Heart left ventricle (tissue), 16 donors: ENCODE results near the gene AFF1. TPM values are rescaled to one million over a fixed set of nuclear protein-coding genes. Genes with fewer than 3 reads are reported as not detected.

Experiments
- ATAC-seq, 4 donors: fragments of 200-7000 bp; cut with Tn5 transposase; one replicate each; pipeline ENCODE4 v1.9.1; 2020 to 2022; ENCODE audit warnings: moderate library complexity in 4 of 4, mild to moderate bottlenecking in 3 of 4, moderate number of reproducible peaks in 1 of 4
- DNase-seq, 5 donors: peaks; one replicate each; pipeline ENCODE4 v3.0.0-alpha.2; 2020
- H3K27ac ChIP-seq, 12 donors: fragments of 200-600 bp; sonication (generic) in 4 of 12; one replicate each; pipeline versions ENCODE4 v1.5.0 to v1.8.0; 2016 to 2022; ENCODE audit warnings: mild to moderate bottlenecking in 2 of 12
- H3K27me3 ChIP-seq, 9 donors: fragments of 200-600 bp; sonication (generic) in 2 of 9; one replicate each; pipeline versions ENCODE4 v1.5.1 to v1.8.0; 2016 to 2022; ENCODE audit warnings: mild to moderate bottlenecking in 3 of 9
- H3K36me3 ChIP-seq, 9 donors: fragments of 200-600 bp; sonication (generic) in 2 of 9; one replicate each; pipeline versions ENCODE4 v1.5.0 to v1.8.0; 2018 to 2022; ENCODE audit warnings: mild to moderate bottlenecking in 2 of 9
- H3K4me1 ChIP-seq, 12 donors: fragments of 200-600 bp; sonication (generic) in 4 of 12; one replicate each; pipeline versions ENCODE4 v1.5.0 to v1.8.0; 2016 to 2022; ENCODE audit warnings: mild to moderate bottlenecking in 3 of 12
- H3K4me3 ChIP-seq, 12 donors: fragments of 200-600 bp; sonication (generic) in 4 of 12; one replicate each; pipeline versions ENCODE4 v1.5.0 to v1.8.0; 2017 to 2022; ENCODE audit warnings: mild to moderate bottlenecking in 9 of 12, moderate library complexity in 4 of 12
- H3K9me3 ChIP-seq, 12 donors: fragments of 200-600 bp; sonication (generic) in 4 of 12; one replicate each; pipeline versions ENCODE4 v1.5.0 to v1.8.0; 2016 to 2022; ENCODE audit warnings: mild to moderate bottlenecking in 1 of 12
- POLR2A ChIP-seq, 2 donors: fragments of 450-650 bp; IDR thresholded peaks; one replicate each; pipeline ENCODE4 v1.6.1; 2017; ENCODE audit warnings: antibody characterized with exemption in 2 of 2, mild to moderate bottlenecking in 2 of 2, moderate library complexity in 2 of 2
- WGBS, 4 donors: extraction: QIAGEN DNeasy Blood & Tissue Kit in 2 of 4; methylation state at CpG; one replicate each; pipeline versions ENCODE4 v1.1.5 to v1.1.7; 2013 to 2018; 5-methylcytosine and 5-hydroxymethylcytosine counted together
- intact Hi-C, 10 donors: fragments of 100-400 bp; cut with DNase I; formaldehyde crosslinking; loops; one replicate each; pipeline versions ENCODE4 v1.11.1 to v1.14.2; 2022
- polyA plus RNA-seq, 2 donors: library from polyadenylated mRNA; stranded (reverse); fragments of 200-250 nt; gene quantifications; one replicate each; pipeline ENCODE4 v1.2.3, GENCODE V29; 2013
- total RNA-seq, 9 donors: library from RNA; depleted of rRNA in 2 of 9; stranded (reverse); fragments of >200 nt in 2 of 9; fragmentation: NEBNext Ultra II Directional in 3 of 9; extraction: Animal tissue kit (Norgen Biotek cat#: 25700) in 3 of 9; gene quantifications; one replicate each; pipeline versions ENCODE4 v1.1.0 to v1.2.4, GENCODE V29; 2016 to 2023
- TF ChIP-seq, protein P1 (sequence below), 12 donors: fragments of 200-600 bp; sonication (generic) in 4 of 12; IDR thresholded peaks; one replicate each; pipeline versions ENCODE4 v1.5.0 to v1.8.0; 2018 to 2022; ENCODE audit warnings: antibody characterized with exemption in 12 of 12, mild to moderate bottlenecking in 5 of 12
- donor health status: ischemic (EF 13 %, LVEDD 7.1; RV severe dilation, severe dysfunction).
- donor health status: healthy with polysubstance abuse.
- donor health status: DM: no; HTN: yes; CAD: no.
- donor health status: DM: no; HTN: no; CAD: no.
- donor health status: ischemic (EF 25% LVEDD 6.9; RV normal size, moderate dysfunction).
- donor health status: ischemic (EF 25% LVEDD 5.7; RV mildly dilated, moderate dysfunction).
- donor health status: healthy.
- donor health status: DM: yes; HTN: yes; CAD: no.
- donor health status: ischemic (EF 35%, LVEDD 5.7; RV mildly dilated, moderate dysfunction).
- donor health status: nonischemic (EF 11% LVEDD 7.7; RV severe dilation, severe dysfunction).
- donor health status: DM: yes; HTN: yes; CAD: no.
- donor health status: PGD.
- donor health status: ischemic (EF 29% LVEDD 5.4; RV normal size, mild dysfunction).
- donor health status: nonischemic (EF 23%, LVEDD 6.1; RV moderate dilation, normal function).

AFF1 gene
- total and polyA plus RNA-seq, 11 donors = 51.8 to 96.5 (median 72.8) TPM

DNA sequence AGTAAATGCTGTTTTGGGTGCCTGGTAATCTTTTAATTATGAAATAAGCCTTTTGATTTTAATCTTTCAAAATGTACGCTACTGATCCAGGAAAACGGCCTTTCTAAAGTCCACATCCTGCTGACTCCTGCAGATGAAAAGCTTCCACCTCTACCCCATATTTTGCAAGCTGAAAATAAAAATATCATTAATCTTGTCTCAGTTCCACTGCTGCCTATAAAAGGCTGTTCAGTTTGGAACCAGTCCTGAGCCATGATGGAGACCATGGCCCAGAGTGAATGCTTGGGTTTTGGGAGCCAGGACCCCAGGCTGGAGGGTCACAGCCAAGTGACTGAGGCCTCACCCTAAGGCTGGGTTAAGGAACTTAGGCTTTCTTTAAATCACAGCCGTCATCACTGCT lies 110.8 kb downstream of the AFF1 start:
- TF ChIP-seq, protein P1, sequence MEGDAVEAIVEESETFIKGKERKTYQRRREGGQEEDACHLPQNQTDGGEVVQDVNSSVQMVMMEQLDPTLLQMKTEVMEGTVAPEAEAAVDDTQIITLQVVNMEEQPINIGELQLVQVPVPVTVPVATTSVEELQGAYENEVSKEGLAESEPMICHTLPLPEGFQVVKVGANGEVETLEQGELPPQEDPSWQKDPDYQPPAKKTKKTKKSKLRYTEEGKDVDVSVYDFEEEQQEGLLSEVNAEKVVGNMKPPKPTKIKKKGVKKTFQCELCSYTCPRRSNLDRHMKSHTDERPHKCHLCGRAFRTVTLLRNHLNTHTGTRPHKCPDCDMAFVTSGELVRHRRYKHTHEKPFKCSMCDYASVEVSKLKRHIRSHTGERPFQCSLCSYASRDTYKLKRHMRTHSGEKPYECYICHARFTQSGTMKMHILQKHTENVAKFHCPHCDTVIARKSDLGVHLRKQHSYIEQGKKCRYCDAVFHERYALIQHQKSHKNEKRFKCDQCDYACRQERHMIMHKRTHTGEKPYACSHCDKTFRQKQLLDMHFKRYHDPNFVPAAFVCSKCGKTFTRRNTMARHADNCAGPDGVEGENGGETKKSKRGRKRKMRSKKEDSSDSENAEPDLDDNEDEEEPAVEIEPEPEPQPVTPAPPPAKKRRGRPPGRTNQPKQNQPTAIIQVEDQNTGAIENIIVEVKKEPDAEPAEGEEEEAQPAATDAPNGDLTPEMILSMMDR (IDR thresholded peaks at IDR 0.05) = no peak
- TF ChIP-seq POLR2A (IDR thresholded peaks at IDR 0.05) = no peak
- H3K9me3 ChIP-seq = no peaks in the 10 kb centered on the region
- ATAC-seq (peak in 2 of 4 donors; percentile 4 to 19), DNase-seq (no peak)
- no peaks in the 10 kb centered on the region for H3K27me3 ChIP-seq
- 26 to 50% (median 31%) methylated on average over 3 of the region's 3 CpGs for WGBS, 4 donors
- H3K36me3 ChIP-seq = peaks cover 0 to 27% (median 14%) of the 10 kb centered on the region in 9 donors
- H3K4me3 ChIP-seq = peak overlapping the region in 9 of 12 donors; percentile 0 to 37 (median 25)
- peak overlapping the region; percentile 67 to 89 (median 84) for H3K27ac ChIP-seq
- peaks cover 30 to 90% (median 74%) of the 10 kb centered on the region in 12 donors for H3K4me1 ChIP-seq
- intact Hi-C loops = loop anchor here in 4 of 10 donors (5.0 kb wide), 1 partner anchor 38 kb away; no protein-coding TSS in a partner anchor

DNA sequence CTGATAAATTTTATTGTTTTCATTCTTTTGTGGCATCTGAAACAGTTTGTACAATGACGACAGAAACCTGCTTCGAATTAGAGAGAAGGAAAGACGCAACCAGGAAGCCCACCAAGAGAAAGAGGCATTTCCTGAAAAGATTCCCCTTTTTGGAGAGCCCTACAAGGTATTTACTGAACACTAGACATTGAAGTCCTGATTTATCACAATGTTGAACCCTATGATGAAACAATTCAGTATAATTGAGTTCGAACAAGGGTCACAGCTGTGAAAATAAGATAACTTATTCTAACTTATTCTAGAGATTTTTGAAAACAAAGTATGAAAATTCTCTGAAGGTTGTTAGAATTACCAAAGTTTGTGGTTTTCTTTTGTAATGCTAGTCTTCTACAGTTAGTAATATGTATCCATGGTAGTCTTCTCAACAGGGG lies 111.3 kb downstream of the AFF1 start:
- Histone ChIP-seq H3K36me3 (peaks cover 0 to 28% (median 14%) of the 10 kb centered on the region in 9 donors), H3K27me3 (no peaks in the 10 kb centered on the region), H3K4me3 (peak overlapping the region in 2 of 12 donors; percentile 15 to 27), H3K9me3 (no peaks in the 10 kb centered on the region), H3K4me1 (peaks cover 28 to 92% (median 76%) of the 10 kb centered on the region in 12 donors), H3K27ac (peak overlapping the region; percentile 67 to 89 (median 84))
- WGBS, 4 donors = 48 to 58% (median 51%) methylated on average over 4 of the region's 4 CpGs
- no peak for TF ChIP-seq POLR2A (IDR thresholded peaks at IDR 0.05)
- TF ChIP-seq, protein P1 (IDR thresholded peaks at IDR 0.05) = no peak
- intact Hi-C loops = loop anchor here in 4 of 10 donors (5.0 kb wide), 1 partner anchor 39 kb away; no protein-coding TSS in a partner anchor
- peak in 1 of 4 donors; percentile 20 for ATAC-seq
- DNase-seq = no peak

DNA sequence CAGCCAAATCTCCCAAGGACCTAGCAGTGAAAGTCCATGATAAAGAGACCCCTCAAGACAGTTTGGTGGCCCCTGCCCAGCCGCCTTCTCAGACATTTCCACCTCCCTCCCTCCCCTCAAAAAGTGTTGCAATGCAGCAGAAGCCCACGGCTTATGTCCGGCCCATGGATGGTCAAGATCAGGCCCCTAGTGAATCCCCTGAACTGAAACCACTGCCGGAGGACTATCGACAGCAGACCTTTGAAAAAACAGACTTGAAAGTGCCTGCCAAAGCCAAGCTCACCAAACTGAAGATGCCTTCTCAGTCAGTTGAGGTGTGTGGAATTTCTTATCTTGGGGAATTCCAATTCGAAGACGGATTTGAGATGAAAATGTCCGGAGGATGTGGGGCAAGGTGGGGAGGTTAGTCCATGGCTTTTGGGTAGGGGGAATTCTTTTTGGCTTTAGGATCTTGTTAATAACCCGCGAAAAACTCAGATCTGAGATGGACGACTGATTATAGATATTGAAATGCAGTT lies 112.5 kb downstream of the AFF1 start:
- no peak for TF ChIP-seq POLR2A (IDR thresholded peaks at IDR 0.05)
- TF ChIP-seq, protein P1 (IDR thresholded peaks at IDR 0.05) = no peak
- H3K4me3 ChIP-seq = no peak overlapping the region
- ATAC-seq = no peak
- H3K27me3 ChIP-seq = no peaks in the 10 kb centered on the region
- H3K4me1 ChIP-seq = peaks cover 22 to 88% (median 68%) of the 10 kb centered on the region in 12 donors
- intact Hi-C loops = loop anchor here in 4 of 10 donors (5.0 kb wide), 1 partner anchor 40 kb away; no protein-coding TSS in a partner anchor
- H3K9me3 ChIP-seq = no peaks in the 10 kb centered on the region
- no peak for DNase-seq
- H3K27ac ChIP-seq = peak overlapping the region in 7 of 12 donors; percentile 11 to 89 (median 77)
- 85 to 90% (median 87%) methylated on average over 11 of the region's 11 CpGs for WGBS, 4 donors
- peaks cover 0 to 36% (median 14%) of the 10 kb centered on the region in 9 donors for H3K36me3 ChIP-seq

DNA sequence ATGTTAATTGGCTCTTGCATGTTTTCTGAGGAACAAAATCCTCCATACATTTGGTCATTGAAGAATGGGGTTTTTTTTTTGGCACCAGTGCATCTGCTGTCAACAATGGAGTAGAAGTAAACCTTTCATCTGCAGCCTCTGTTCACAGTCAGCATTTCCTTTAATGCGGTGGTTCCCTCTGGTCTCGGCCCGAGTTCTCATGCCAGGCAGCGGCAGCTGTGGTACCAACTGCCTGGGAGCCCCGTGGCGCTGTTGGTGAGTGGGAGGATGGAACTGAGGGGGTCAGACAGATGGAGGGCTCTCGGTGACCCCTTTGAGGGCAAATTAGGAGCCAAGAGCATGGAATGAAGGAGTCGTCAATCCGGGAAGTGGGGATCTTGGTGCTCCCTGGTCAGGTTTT lies 114.7 kb downstream of the AFF1 start:
- ATAC-seq = no peak
- no peak for TF ChIP-seq POLR2A (IDR thresholded peaks at IDR 0.05)
- TF ChIP-seq, protein P1 (IDR thresholded peaks at IDR 0.05) = no peak
- Histone ChIP-seq H3K9me3 (no peaks in the 10 kb centered on the region), H3K27me3 (no peaks in the 10 kb centered on the region), H3K36me3 (peaks cover 0 to 36% (median 14%) of the 10 kb centered on the region in 9 donors), H3K4me1 (peaks cover 21 to 90% (median 64%) of the 10 kb centered on the region in 12 donors), H3K27ac (peak overlapping the region in 6 of 12 donors; percentile 2 to 89 (median 70)), H3K4me3 (no peak overlapping the region)
- DNase-seq = no peak
- 81 to 85% (median 82%) methylated on average over 9 of the region's 9 CpGs for WGBS, 4 donors
- intact Hi-C loops = loop anchor here in 4 of 10 donors (5.0 kb wide), 1 partner anchor 42 kb away; no protein-coding TSS in a partner anchor
